CD4-positive, alpha-beta T cell (primary cell): ENCODE measurements around the gene SLC39A8. TPM values are rescaled to one million over a fixed set of nuclear protein-coding genes. Genes with fewer than 3 reads are reported as not detected.
"Not testable (repeated sequence)": the region's sequence is repeated elsewhere in the genome, so short reads cannot be mapped to it uniquely, and the experiment has no call there.

Experiments used
- ATAC-seq: fragments of 200-7000 bp; cut with Tn5 transposase; one replicate; pipeline ENCODE4 v1.10.0; 2022; ENCODE audit warnings: mild to moderate bottlenecking; ENCODE audit not compliant: poor library complexity
- CTCF ChIA-PET: fragments of 350-600 bp; sonication (Branson Sonifier 250); formaldehyde crosslinking; loops from one replicate; lab custom pipeline; 2021; ENCODE audit warnings: antibody characterized with exemption, inconsistent platforms; lab: Charles Lee
- POLR2A ChIA-PET: fragments of 350-600 bp; sonication (Branson Sonifier 250); formaldehyde crosslinking; loops from one replicate; lab custom pipeline; 2021; ENCODE audit warnings: antibody characterized with exemption, inconsistent platforms; lab: Charles Lee
- DNase-seq, 14 experiments: peaks; one replicate each; pipeline ENCODE4 v3.0.0-alpha.2; 2013 to 2020; ENCODE audit warnings: mixed read lengths in 2 of 14
- H3K27ac ChIP-seq, 2 donors: one replicate each; pipeline versions ENCODE4 v1.5.1 to v1.7.0; 2013; ENCODE audit warnings: low read length in 2 of 2, low read depth in 1 of 2, mild to moderate bottlenecking in 1 of 2
- H3K27me3 ChIP-seq, 2 experiments: 1 replicate in 1 of 2; 2 replicates in 1 of 2; pipeline versions ENCODE4 v1.6.1 to v1.7.0; 2013; ENCODE audit warnings: low read length in 2 of 2, control low read depth in 1 of 2, mild to moderate bottlenecking in 1 of 2, moderate library complexity in 1 of 2; ENCODE audit not compliant: insufficient read depth in 2 of 2, control insufficient read depth in 1 of 2
- H3K36me3 ChIP-seq: one replicate; pipeline ENCODE4 v1.6.1; 2013; ENCODE audit warnings: low read length, control low read depth; ENCODE audit not compliant: insufficient read depth
- H3K4me1 ChIP-seq: one replicate; pipeline ENCODE4 v1.6.1; 2013; ENCODE audit warnings: low read length, control low read depth; ENCODE audit not compliant: insufficient read depth
- H3K4me3 ChIP-seq: one replicate; pipeline ENCODE4 v1.5.1; 2013; ENCODE audit warnings: mild to moderate bottlenecking, low read length, moderate library complexity
- H3K9me3 ChIP-seq, 2 experiments: 1 replicate in 1 of 2; 2 replicates in 1 of 2; pipeline versions ENCODE4 v1.6.1 to v1.7.0; 2013; ENCODE audit warnings: low read length in 2 of 2, mild to moderate bottlenecking in 2 of 2, control low read depth in 1 of 2, moderate library complexity in 1 of 2; ENCODE audit not compliant: control insufficient read depth in 1 of 2, insufficient read depth in 1 of 2
- H3K27ac Mint-ChIP-seq: one replicate; pipeline ENCODE4 v1.8.0; 2020; ENCODE audit warnings: mixed read lengths
- H3K27me3 Mint-ChIP-seq: one replicate; pipeline ENCODE4 v1.8.0; 2021; ENCODE audit warnings: mixed read lengths
- H3K36me3 Mint-ChIP-seq: one replicate; pipeline ENCODE4 v1.8.0; 2021; ENCODE audit warnings: low read depth, mixed read lengths
- H3K4me1 Mint-ChIP-seq: one replicate; pipeline ENCODE4 v1.8.0; 2021; ENCODE audit warnings: low read depth, mixed read lengths
- H3K4me3 Mint-ChIP-seq: one replicate; pipeline ENCODE4 v1.8.0; 2020; ENCODE audit warnings: mild to moderate bottlenecking, mixed read lengths
- H3K9me3 Mint-ChIP-seq: one replicate; pipeline ENCODE4 v1.8.0; 2020; ENCODE audit warnings: mixed read lengths
- intact Hi-C, 2 experiments: fragments of 100-400 bp; cut with DNase I in 1 of 2; cut with micrococcal nuclease in 1 of 2; formaldehyde crosslinking; loops; one replicate each; pipeline versions ENCODE4 v1.15.1 to v1.9.0; 2023 to 2025; cut with DNase I, micrococcal nuclease
- total RNA-seq, 174 experiments: library from RNA in 2 of 174; stranded (reverse) in 2 of 174; gene quantifications; one replicate each; pipeline ENCODE4 v1.2.3 and lab custom pipeline; 2021 to 2026
- TF ChIP-seq, protein P1 (sequence below): fragments of 200-600 bp; IDR thresholded peaks from one replicate; pipeline ENCODE4 v1.8.0; 2022; ENCODE audit warnings: antibody characterized with exemption, mild to moderate bottlenecking

SLC39A8 gene
- total RNA-seq, 2 experiments from 2014 or later = 17.9 to 18.0 TPM

GRCh38 chr4:102281171-102281839 lies 64.0 kb downstream of the SLC39A8 start:
- ATAC-seq (no peak), DNase-seq (no peak)
- no peaks in the 10 kb centered on the region for H3K4me1 Mint-ChIP-seq
- Histone ChIP-seq H3K9me3 (no peaks in the 10 kb centered on the region), H3K4me1 (no peaks in the 10 kb centered on the region), H3K4me3 (no peak overlapping the region), H3K27me3 (no peaks in the 10 kb centered on the region), H3K36me3 (peaks cover 5% of the 10 kb centered on the region), H3K27ac (no peak overlapping the region)
- peaks cover 55% of the 10 kb centered on the region for H3K36me3 Mint-ChIP-seq
- no peak overlapping the region for H3K4me3 Mint-ChIP-seq
- intact Hi-C loops = no loop called here
- POLR2A ChIA-PET = no interaction called here
- TF ChIP-seq, protein P1, sequence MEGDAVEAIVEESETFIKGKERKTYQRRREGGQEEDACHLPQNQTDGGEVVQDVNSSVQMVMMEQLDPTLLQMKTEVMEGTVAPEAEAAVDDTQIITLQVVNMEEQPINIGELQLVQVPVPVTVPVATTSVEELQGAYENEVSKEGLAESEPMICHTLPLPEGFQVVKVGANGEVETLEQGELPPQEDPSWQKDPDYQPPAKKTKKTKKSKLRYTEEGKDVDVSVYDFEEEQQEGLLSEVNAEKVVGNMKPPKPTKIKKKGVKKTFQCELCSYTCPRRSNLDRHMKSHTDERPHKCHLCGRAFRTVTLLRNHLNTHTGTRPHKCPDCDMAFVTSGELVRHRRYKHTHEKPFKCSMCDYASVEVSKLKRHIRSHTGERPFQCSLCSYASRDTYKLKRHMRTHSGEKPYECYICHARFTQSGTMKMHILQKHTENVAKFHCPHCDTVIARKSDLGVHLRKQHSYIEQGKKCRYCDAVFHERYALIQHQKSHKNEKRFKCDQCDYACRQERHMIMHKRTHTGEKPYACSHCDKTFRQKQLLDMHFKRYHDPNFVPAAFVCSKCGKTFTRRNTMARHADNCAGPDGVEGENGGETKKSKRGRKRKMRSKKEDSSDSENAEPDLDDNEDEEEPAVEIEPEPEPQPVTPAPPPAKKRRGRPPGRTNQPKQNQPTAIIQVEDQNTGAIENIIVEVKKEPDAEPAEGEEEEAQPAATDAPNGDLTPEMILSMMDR = no peak
- H3K27ac Mint-ChIP-seq = no peak overlapping the region
- CTCF ChIA-PET = no interaction called here
- H3K27me3 Mint-ChIP-seq = no peaks in the 10 kb centered on the region
- no peaks in the 10 kb centered on the region for H3K9me3 Mint-ChIP-seq

DNA sequence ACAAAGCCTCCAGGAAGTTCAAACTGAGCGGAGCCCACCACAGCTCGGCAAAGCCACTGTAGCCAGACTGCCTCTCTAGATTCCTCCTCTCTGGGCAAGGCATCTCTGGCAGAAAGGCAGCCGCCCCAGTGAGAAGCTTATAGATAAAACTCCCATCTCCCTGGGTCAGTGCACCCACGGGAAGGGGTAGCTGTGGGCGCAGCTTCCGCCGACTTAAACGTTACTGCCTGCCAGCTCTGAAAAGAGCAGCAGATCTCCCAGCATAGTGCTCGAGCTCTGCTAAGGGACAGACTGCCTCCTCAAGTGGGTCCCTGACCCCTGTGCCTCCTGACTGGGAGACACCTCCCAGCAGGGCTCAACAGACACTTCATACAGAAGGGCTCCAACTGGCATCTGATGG lies 72.0 kb downstream of the SLC39A8 start:
- intact Hi-C loops, DNase-seq, H3K27ac ChIP-seq, H3K4me3 ChIP-seq, H3K4me1 Mint-ChIP-seq, H3K27me3 ChIP-seq, H3K36me3 ChIP-seq, H3K9me3 ChIP-seq, POLR2A ChIA-PET, H3K27me3 Mint-ChIP-seq, H3K9me3 Mint-ChIP-seq, H3K27ac Mint-ChIP-seq, ATAC-seq, H3K4me1 ChIP-seq, CTCF ChIA-PET, H3K4me3 Mint-ChIP-seq: not testable (repeated sequence)
- peaks cover 59% of the 10 kb centered on the region for H3K36me3 Mint-ChIP-seq

GRCh38 chr4:102272318-102272717 lies 73.0 kb downstream of the SLC39A8 start:
- H3K27ac Mint-ChIP-seq = no peak overlapping the region
- ATAC-seq (no peak), DNase-seq (no peak)
- CTCF ChIA-PET = no interaction called here
- H3K27me3 Mint-ChIP-seq = no peaks in the 10 kb centered on the region
- no peaks in the 10 kb centered on the region for H3K9me3 Mint-ChIP-seq
- H3K36me3 ChIP-seq = peaks cover 11% of the 10 kb centered on the region
- TF ChIP-seq, protein P1 = no peak
- H3K4me3 Mint-ChIP-seq = no peak overlapping the region
- H3K4me3 ChIP-seq = no peak overlapping the region
- H3K36me3 Mint-ChIP-seq = peaks cover 59% of the 10 kb centered on the region
- H3K4me1 Mint-ChIP-seq = no peaks in the 10 kb centered on the region
- no peaks in the 10 kb centered on the region for H3K9me3 ChIP-seq
- H3K4me1 ChIP-seq = no peaks in the 10 kb centered on the region
- POLR2A ChIA-PET = no interaction called here
- H3K27me3 ChIP-seq = no peaks in the 10 kb centered on the region
- H3K27ac ChIP-seq = no peak overlapping the region
- intact Hi-C loops = no loop called here

DNA sequence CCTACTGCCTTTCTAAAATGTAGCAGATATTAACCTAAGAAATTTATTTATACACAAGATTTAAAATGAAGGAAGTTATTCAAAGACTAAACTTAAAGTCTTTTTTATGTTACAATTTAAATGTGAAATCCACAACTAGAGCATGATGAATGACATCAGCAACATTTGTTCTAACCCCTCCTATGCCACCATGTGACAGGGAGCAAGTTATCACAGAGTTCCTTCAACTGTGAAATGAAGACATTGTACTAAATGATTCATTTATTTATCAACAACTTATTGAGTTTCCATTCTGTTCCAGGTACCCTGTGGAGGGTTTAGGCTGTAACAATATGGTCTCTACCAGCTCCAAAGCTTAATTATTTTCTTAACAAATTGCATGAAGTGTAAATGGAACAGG lies 76.9 kb downstream of the SLC39A8 start:
- ATAC-seq = no peak
- no peak for DNase-seq
- Histone ChIP-seq H3K4me1 (no peaks in the 10 kb centered on the region), H3K27ac (no peak overlapping the region), H3K36me3 (peaks cover 11% of the 10 kb centered on the region), H3K9me3 (no peaks in the 10 kb centered on the region), H3K4me3 (no peak overlapping the region), H3K27me3 (no peaks in the 10 kb centered on the region)
- Mint-ChIP-seq H3K36me3 (peaks cover 32% of the 10 kb centered on the region), H3K27ac (no peak overlapping the region), H3K4me1 (no peaks in the 10 kb centered on the region), H3K4me3 (no peak overlapping the region), H3K9me3 (no peaks in the 10 kb centered on the region), H3K27me3 (no peaks in the 10 kb centered on the region)
- POLR2A ChIA-PET = no interaction called here
- intact Hi-C loops = no loop called here
- CTCF ChIA-PET = no interaction called here
- TF ChIP-seq, protein P1 = no peak
